ENCODE measurements around the gene CELF3. TPM values are rescaled to one million over a fixed set of nuclear protein-coding genes. Genes with fewer than 3 reads are reported as not detected.

The CELF3 gene
- total RNA-seq, 1 experiment from 2014 or later: not detected

DNA sequence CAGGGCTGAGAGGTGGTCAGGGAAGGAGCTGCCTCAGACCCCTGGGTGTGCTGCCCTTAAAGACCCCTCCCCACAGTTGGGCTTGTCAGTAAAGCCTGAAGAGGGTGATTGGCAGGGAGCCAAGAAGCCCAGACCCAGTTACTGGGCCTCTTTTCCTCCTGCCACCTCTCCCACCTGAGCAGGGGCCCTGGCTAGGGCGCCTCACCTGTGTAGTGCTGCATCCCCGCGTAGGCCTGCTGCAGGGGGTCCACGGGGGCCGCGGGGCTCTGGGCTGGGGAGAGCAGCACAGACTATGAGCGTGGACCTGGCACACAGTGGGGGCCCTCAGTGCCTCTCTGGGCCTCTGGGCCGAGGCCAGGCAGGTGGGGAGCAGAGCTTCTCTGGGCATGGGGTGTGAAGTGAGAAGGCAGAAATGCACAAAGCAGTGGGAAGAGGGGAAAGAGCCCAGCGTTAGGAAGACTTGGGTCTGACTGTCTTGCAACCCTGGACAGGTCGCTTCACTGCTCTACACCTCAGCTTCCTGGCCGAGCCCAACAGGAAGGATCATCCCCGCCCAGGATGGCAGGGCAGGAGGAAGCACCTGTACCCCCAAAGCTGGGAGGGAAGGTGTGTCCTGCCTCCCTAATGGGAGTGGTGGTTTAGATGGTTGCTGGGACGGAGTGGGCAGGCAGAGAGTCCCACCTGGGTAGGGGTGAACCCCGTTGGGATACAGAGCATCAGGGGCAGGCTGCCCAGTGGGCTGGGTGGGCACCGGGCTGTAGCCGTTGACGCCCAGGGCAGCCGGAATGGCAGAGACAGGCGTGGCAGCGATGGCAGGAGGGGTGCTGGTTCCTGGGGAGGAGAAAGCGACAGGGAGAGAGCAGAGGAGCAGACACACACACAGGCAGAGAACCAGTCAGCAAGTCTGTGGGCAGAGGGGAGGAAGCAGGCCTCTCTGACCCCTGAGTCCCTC, 9.9 kb downstream of the CELF3 start:
- intact Hi-C loops (cut with micrococcal nuclease; ENCODE audit: unreplicated experiment): no loop called here
- in situ Hi-C loops (cut with HindIII; ENCODE audit: low pct_unique_long_range_greater_than_20kb, low sequenced_read_pairs): no loop called here
- Histone ChIP-seq H3K4me1 (ENCODE audit: control insufficient read depth, insufficient read depth, low read length) (no peaks in the 10 kb centered on the region), H3K9me3 (ENCODE audit: control insufficient read depth, insufficient read depth, low read depth, low read length) (no peaks in the 10 kb centered on the region), H3K27me3 (ENCODE audit: control insufficient read depth, insufficient read depth, low read length) (no peaks in the 10 kb centered on the region), H3K27ac (ENCODE audit: low read length) (no peak overlapping the region), H3K36me3 (ENCODE audit: control insufficient read depth, insufficient read depth, low read length) (no peaks in the 10 kb centered on the region), H3K4me3 (ENCODE audit: low read depth in 2 of 2, low read length in 2 of 2) (no peak overlapping the region)
- ChIA-PET POLR2A (interaction anchor here (0.7 kb wide), 1 partner anchor 10 kb away, joined by 9 read pairs; the partner anchor contains the start of gene CELF3), CTCF (no interaction called here)
- ATAC-seq (no peak), DNase-seq (ENCODE audit: low read depth, low spot score) (no peak)
- TF ChIP-seq TCF7L2 (IDR thresholded peaks at IDR 0.05; ENCODE audit: low read depth, low read length): no peak
- TF ChIP-seq, protein P1, sequence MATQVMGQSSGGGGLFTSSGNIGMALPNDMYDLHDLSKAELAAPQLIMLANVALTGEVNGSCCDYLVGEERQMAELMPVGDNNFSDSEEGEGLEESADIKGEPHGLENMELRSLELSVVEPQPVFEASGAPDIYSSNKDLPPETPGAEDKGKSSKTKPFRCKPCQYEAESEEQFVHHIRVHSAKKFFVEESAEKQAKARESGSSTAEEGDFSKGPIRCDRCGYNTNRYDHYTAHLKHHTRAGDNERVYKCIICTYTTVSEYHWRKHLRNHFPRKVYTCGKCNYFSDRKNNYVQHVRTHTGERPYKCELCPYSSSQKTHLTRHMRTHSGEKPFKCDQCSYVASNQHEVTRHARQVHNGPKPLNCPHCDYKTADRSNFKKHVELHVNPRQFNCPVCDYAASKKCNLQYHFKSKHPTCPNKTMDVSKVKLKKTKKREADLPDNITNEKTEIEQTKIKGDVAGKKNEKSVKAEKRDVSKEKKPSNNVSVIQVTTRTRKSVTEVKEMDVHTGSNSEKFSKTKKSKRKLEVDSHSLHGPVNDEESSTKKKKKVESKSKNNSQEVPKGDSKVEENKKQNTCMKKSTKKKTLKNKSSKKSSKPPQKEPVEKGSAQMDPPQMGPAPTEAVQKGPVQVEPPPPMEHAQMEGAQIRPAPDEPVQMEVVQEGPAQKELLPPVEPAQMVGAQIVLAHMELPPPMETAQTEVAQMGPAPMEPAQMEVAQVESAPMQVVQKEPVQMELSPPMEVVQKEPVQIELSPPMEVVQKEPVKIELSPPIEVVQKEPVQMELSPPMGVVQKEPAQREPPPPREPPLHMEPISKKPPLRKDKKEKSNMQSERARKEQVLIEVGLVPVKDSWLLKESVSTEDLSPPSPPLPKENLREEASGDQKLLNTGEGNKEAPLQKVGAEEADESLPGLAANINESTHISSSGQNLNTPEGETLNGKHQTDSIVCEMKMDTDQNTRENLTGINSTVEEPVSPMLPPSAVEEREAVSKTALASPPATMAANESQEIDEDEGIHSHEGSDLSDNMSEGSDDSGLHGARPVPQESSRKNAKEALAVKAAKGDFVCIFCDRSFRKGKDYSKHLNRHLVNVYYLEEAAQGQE (IDR thresholded peaks at IDR 0.05; ENCODE audit: insufficient read depth in 1 of 2, low read depth in 2 of 2, low read length in 1 of 2): no peak
- no peak for TF ChIP-seq SIN3A (IDR thresholded peaks at IDR 0.05; ENCODE audit: borderline replicate concordance, insufficient read depth, low read depth, low read length)
- no peak for TF ChIP-seq POLR2AphosphoS5 (IDR thresholded peaks at IDR 0.05; ENCODE audit: low read depth, low read length)
- TF ChIP-seq, protein P2, sequence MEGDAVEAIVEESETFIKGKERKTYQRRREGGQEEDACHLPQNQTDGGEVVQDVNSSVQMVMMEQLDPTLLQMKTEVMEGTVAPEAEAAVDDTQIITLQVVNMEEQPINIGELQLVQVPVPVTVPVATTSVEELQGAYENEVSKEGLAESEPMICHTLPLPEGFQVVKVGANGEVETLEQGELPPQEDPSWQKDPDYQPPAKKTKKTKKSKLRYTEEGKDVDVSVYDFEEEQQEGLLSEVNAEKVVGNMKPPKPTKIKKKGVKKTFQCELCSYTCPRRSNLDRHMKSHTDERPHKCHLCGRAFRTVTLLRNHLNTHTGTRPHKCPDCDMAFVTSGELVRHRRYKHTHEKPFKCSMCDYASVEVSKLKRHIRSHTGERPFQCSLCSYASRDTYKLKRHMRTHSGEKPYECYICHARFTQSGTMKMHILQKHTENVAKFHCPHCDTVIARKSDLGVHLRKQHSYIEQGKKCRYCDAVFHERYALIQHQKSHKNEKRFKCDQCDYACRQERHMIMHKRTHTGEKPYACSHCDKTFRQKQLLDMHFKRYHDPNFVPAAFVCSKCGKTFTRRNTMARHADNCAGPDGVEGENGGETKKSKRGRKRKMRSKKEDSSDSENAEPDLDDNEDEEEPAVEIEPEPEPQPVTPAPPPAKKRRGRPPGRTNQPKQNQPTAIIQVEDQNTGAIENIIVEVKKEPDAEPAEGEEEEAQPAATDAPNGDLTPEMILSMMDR (IDR thresholded peaks at IDR 0.05): no peak
- no TSS peak for BruUV-seq (replicated peaks)

DNA sequence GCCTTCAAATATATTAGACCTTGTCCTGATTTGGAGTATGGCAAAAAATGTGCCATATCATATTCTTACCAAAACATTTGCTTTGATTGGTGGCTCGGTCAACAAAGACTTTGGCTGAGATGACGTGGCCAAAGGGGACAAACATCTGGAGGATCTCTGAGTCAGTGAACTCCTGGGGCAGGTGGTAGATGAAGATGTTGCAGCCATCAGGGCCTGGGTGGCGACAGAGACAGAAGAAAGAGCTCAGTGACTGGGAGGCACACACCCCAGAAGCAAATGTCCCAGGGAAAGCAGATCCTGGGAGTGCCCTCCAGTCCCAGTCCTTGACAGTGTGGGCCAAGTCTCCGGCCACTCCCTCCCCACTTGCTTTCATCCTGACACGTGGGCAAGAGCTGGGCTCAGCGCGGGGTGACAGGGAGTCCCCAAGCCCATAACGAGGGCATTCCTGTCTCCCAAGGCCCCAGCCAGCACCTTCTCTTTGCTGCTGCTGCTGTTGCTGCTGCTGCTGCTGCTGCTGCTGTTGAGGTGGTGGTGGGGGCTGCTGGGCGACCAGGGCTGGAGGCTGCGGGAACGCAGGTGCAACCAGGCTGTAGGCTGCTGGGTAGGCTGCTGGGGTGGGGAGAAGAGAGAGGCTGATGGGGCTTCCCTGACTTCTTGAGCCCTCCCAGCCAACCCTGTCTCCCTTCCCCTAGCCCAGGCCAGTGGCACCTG, 10.7 kb downstream of the CELF3 start:
- no TSS peak for BruUV-seq (replicated peaks)
- Histone ChIP-seq H3K36me3 (ENCODE audit: control insufficient read depth, insufficient read depth, low read length) (no peaks in the 10 kb centered on the region), H3K4me1 (ENCODE audit: control insufficient read depth, insufficient read depth, low read length) (no peaks in the 10 kb centered on the region), H3K9me3 (ENCODE audit: control insufficient read depth, insufficient read depth, low read depth, low read length) (no peaks in the 10 kb centered on the region), H3K27me3 (ENCODE audit: control insufficient read depth, insufficient read depth, low read length) (no peaks in the 10 kb centered on the region), H3K27ac (ENCODE audit: low read length) (no peak overlapping the region), H3K4me3 (ENCODE audit: low read depth in 2 of 2, low read length in 2 of 2) (no peak overlapping the region)
- DNase-seq (ENCODE audit: low read depth, low spot score) (no peak), ATAC-seq (peak; percentile 35)
- in situ Hi-C loops (cut with HindIII; ENCODE audit: low pct_unique_long_range_greater_than_20kb, low sequenced_read_pairs): no loop called here
- ChIA-PET CTCF (no interaction called here), POLR2A (no interaction called here)
- intact Hi-C loops (cut with micrococcal nuclease; ENCODE audit: unreplicated experiment): no loop called here
- TF ChIP-seq, protein P1 (IDR thresholded peaks at IDR 0.05; ENCODE audit: insufficient read depth in 1 of 2, low read depth in 2 of 2, low read length in 1 of 2): no peak
- TF ChIP-seq, protein P2 (IDR thresholded peaks at IDR 0.05): no peak
- TF ChIP-seq TCF7L2 (IDR thresholded peaks at IDR 0.05; ENCODE audit: low read depth, low read length) (no peak), POLR2AphosphoS5 (IDR thresholded peaks at IDR 0.05; ENCODE audit: low read depth, low read length) (no peak), SIN3A (IDR thresholded peaks at IDR 0.05; ENCODE audit: borderline replicate concordance, insufficient read depth, low read depth, low read length) (no peak)

Data from Panc1 (cell line).